K562 (cell line): ENCODE measurements around the gene COL16A1. TPM values are rescaled to one million over a fixed set of nuclear protein-coding genes. Genes with fewer than 3 reads are reported as not detected.

ENCODE experiments used
- ATAC-seq: fragments of 200-7000 bp; cut with Tn5 transposase; 3 replicates; pipeline ENCODE4 v1.9.1; 2020; ENCODE audit warnings: moderate library complexity
- BruUV-seq: library from RNA; stranded (reverse); fragments of 400-500 nt; replicated peaks from 2 replicates; lab custom pipeline; 2021; lab: Mats Ljungman, UMichigan
- CTCF ChIA-PET: fragments of 300-600 bp; formaldehyde crosslinking; extraction: SDS; loops from one replicate; lab custom pipeline; 2021; ENCODE audit warnings: low intra/inter-chr PET ratio; lab: Yijun Ruan, JAX
- POLR2A ChIA-PET: fragments of 300-600, 350-650 bp; sonication (Branson Sonifier 250); formaldehyde crosslinking; extraction: SDS; loops from one replicate; lab custom pipeline; 2021; ENCODE audit warnings: antibody characterized with exemption, inconsistent platforms; lab: Yijun Ruan, JAX
- DNase-seq, 4 experiments: peaks; one replicate each; pipeline versions ENCODE4 v3.0.0 to v3.0.0-alpha.2; 2011 to 2018; ENCODE audit warnings: low spot score in 3 of 4, mixed read lengths in 3 of 4; ENCODE audit errors: extremely low read depth in 1 of 4
- FAIRE-seq: peaks from 2 replicates; lab custom pipeline; 2011; peaks lifted over from hg19 to GRCh38; lab: Jason Lieb, UNC
- H2AFZ ChIP-seq: 2 replicates; pipeline ENCODE4 v1.6.0; 2011; ENCODE audit warnings: low read depth, low read length, control low read depth, inconsistent platforms
- H3K27ac ChIP-seq: fragments of 200-600 bp; 3 replicates; pipeline ENCODE4 v1.8.0; 2011; ENCODE audit warnings: low read depth, mild to moderate bottlenecking, control low read depth, inconsistent platforms, low read length, moderate library complexity, mixed read lengths; ENCODE audit errors: extremely low read depth
- H3K27me3 ChIP-seq, 2 experiments: fragments of 300-600 bp in 1 of 2; 2 replicates in 1 of 2; 3 replicates in 1 of 2; pipeline versions ENCODE4 v1.6.0 to v1.8.0; 2011; ENCODE audit warnings: inconsistent platforms in 2 of 2, low read length in 2 of 2, mild to moderate bottlenecking in 1 of 2, mixed read lengths in 1 of 2, moderate library complexity in 1 of 2; ENCODE audit not compliant: control insufficient read depth in 2 of 2, insufficient read depth in 2 of 2
- H3K36me3 ChIP-seq: fragments of 300-600 bp; 3 replicates; pipeline ENCODE4 v1.8.0; 2011; ENCODE audit warnings: mild to moderate bottlenecking, low read length, inconsistent platforms; ENCODE audit not compliant: control insufficient read depth, insufficient read depth
- H3K4me1 ChIP-seq, 2 experiments: fragments of 200-600 bp in 1 of 2; replicated peaks in 1 of 2; 2 replicates in 1 of 2; 3 replicates in 1 of 2; pipeline versions ENCODE4 v1.5.1 to v1.8.0; 2011; ENCODE audit warnings: inconsistent platforms in 2 of 2, low read length in 2 of 2, mild to moderate bottlenecking in 1 of 2, mixed read lengths in 1 of 2, moderate library complexity in 1 of 2; ENCODE audit not compliant: control insufficient read depth in 2 of 2, insufficient read depth in 2 of 2
- H3K4me2 ChIP-seq: 2 replicates; pipeline ENCODE4 v1.6.1; 2011; ENCODE audit warnings: low read length, control low read depth, inconsistent platforms, mixed read lengths; ENCODE audit not compliant: insufficient read depth
- H3K4me3 ChIP-seq: fragments of 200-600 bp; sonication (generic), shearing (Covaris generic); 2 replicates; pipeline ENCODE4 v1.5.1; 2016; ENCODE audit warnings: control low read depth, inconsistent platforms
- H3K79me2 ChIP-seq: fragments of 200-600 bp; 3 replicates; pipeline ENCODE4 v1.8.0; 2011; ENCODE audit warnings: low read length, inconsistent platforms; ENCODE audit not compliant: control insufficient read depth, insufficient read depth
- H3K9ac ChIP-seq, 2 experiments: 2 replicates each; pipeline versions ENCODE4 v1.6.0 to v1.6.1; 2011; ENCODE audit warnings: low read depth in 2 of 2, low read length in 2 of 2, control low read depth in 1 of 2, inconsistent platforms in 1 of 2, mild to moderate bottlenecking in 1 of 2, mixed read lengths in 1 of 2; ENCODE audit not compliant: insufficient read depth in 1 of 2
- H3K9me1 ChIP-seq: one replicate; pipeline ENCODE4 v1.6.0; 2011; ENCODE audit warnings: inconsistent platforms, mild to moderate bottlenecking, low read length, moderate library complexity; ENCODE audit not compliant: control insufficient read depth, insufficient read depth
- H3K9me3 ChIP-seq: replicated peaks from 2 replicates; pipeline ENCODE4 v1.5.1; 2011; ENCODE audit warnings: low read depth, low read length, inconsistent platforms; ENCODE audit not compliant: control insufficient read depth, insufficient read depth
- H4K20me1 ChIP-seq: replicated peaks from 2 replicates; pipeline ENCODE4 v1.6.1; 2011; ENCODE audit warnings: low read length, inconsistent platforms, mixed read lengths; ENCODE audit not compliant: control insufficient read depth, insufficient read depth
- EGR1 ChIP-seq: fragments of 450-650 bp; conservative IDR thresholded peaks from 2 replicates; pipeline ENCODE4 v1.6.1; 2017; ENCODE audit warnings: mild to moderate bottlenecking
- MCM7 ChIP-seq, 2 experiments: fragments of 450-650 bp; IDR thresholded peaks; 2 replicates each; pipeline ENCODE4 v1.6.1; 2016 to 2018
- MTA1 ChIP-seq: fragments of 450-650 bp; IDR thresholded peaks from 2 replicates; pipeline ENCODE4 v1.6.1; 2017; ENCODE audit warnings: borderline replicate concordance
- PHB2 ChIP-seq: fragments of 450-650 bp; IDR thresholded peaks from 2 replicates; pipeline ENCODE4 v1.6.1; 2017; ENCODE audit warnings: low read depth
- ZNF384 ChIP-seq: IDR thresholded peaks from 2 replicates; pipeline ENCODE4 v1.6.1; 2012; ENCODE audit warnings: low read depth, low read length, improper control_type of control experiment
- WGBS: fragments of 100-300 bp; shearing (Covaris generic); methylation state at CpG from one replicate; pipeline ENCODE4 v1.1.6; 2016; ENCODE audit warnings: low coverage, mixed read lengths; ENCODE audit not compliant: insufficient coverage; ENCODE audit errors: missing lambda C conversion rate; 5-methylcytosine and 5-hydroxymethylcytosine counted together
- in situ Hi-C: fragments of 300-500 bp; cut with MboI; formaldehyde crosslinking; loops from 4 replicates; pipeline ENCODE4 v1.15.0; 2018; ENCODE audit warnings: inconsistent platforms, mixed read lengths
- intact Hi-C: fragments of 100-400 bp; cut with micrococcal nuclease; formaldehyde crosslinking; loops from 2 replicates; pipeline ENCODE4 v1.14.2; 2022
- polyA plus RNA-seq, 8 experiments: library from polyadenylated mRNA; depleted of rRNA in 4 of 8; stranded (reverse) in 5 of 8; unstranded in 3 of 8; fragments of >200 nt; fragmentation: Nextera tagmentation in 2 of 8; fragmentation: Illumina TruSeq in 1 of 8; extraction: Ambion mirVana in 2 of 8; extraction: Trizol in 1 of 8; gene quantifications; 2 replicates each; pipeline versions ENCODE4 v1.2.1 to v1.2.3, GENCODE V29; 2011 to 2014; ENCODE audit warnings: inconsistent platforms in 1 of 8, missing spikeins in 1 of 8
- total RNA-seq, 7 experiments: library from RNA; depleted of rRNA in 6 of 7; stranded (reverse); fragments of >200 nt in 6 of 7; fragmentation: Illumina TruSeq in 2 of 7; extraction: Trizol in 2 of 7; gene quantifications; 2 replicates each; pipeline versions ENCODE4 v1.2.1 to v1.2.3, GENCODE V29; 2011 to 2021; ENCODE audit warnings: low replicate concordance in 1 of 7
- TF ChIP-seq, protein P1 (sequence below): fragments of 450-650 bp; formaldehyde crosslinking; IDR thresholded peaks from 2 replicates; pipeline ENCODE4 v1.4.0; 2022; ENCODE audit warnings: missing genetic modification characterization

COL16A1 gene
- total and polyA plus RNA-seq, 9 of the 15 experiments (the other 6 are each of a cell fraction or from before 2014, with no cell fraction given) = 0.11 to 0.60 (median 0.11) TPM; not detected in 6

- Histone ChIP-seq H3K9ac (no peak overlapping the region), H3K36me3 (no peaks in the 10 kb centered on the region), H3K9me3 (no peaks in the 10 kb centered on the region), H3K9me1 (no peaks in the 10 kb centered on the region), H2AFZ (no peak overlapping the region), H3K79me2 (no peaks in the 10 kb centered on the region), H4K20me1 (peaks cover 24% of the 10 kb centered on the region), H3K4me1 (peaks cover 0 to 19% of the 10 kb centered on the region in 2 experiments; a peak in 2 of 5 replicates), H3K27me3 (peaks cover 30 to 76% of the 10 kb centered on the region in 2 experiments), H3K4me2 (no peak overlapping the region), H3K4me3 (no peak overlapping the region), H3K27ac (no peak overlapping the region)
- ChIA-PET CTCF (no interaction called here), POLR2A (interaction anchor here (0.7 to 1.2 kb wide), 3 partner anchors 15 to 195 kb away, joined by 3 read pairs; no protein-coding TSS in a partner anchor)
- no peak for FAIRE-seq
- BruUV-seq = no TSS peak
- ATAC-seq = no peak
- TF ChIP-seq, protein P1, sequence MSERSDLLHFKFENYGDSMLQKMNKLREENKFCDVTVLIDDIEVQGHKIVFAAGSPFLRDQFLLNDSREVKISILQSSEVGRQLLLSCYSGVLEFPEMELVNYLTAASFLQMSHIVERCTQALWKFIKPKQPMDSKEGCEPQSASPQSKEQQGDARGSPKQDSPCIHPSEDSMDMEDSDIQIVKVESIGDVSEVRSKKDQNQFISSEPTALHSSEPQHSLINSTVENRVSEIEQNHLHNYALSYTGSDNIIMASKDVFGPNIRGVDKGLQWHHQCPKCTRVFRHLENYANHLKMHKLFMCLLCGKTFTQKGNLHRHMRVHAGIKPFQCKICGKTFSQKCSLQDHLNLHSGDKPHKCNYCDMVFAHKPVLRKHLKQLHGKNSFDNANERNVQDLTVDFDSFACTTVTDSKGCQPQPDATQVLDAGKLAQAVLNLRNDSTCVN = 0 out of 2 replicates have a peak, but pooled peaks have one; percentile 44
- TF ChIP-seq ZNF384 = no peak
- 0 out of 4 replicates have a peak, but pooled peaks of 1 of the 2 experiments have one; percentile 25 for TF ChIP-seq MCM7 (IDR thresholded peaks at IDR 0.05)
- TF ChIP-seq MTA1 = no peak
- peak; percentile 31; the same call in 1 of the 2 replicates for TF ChIP-seq EGR1
- TF ChIP-seq PHB2 = no peak
- DNase-seq = no peak
- intact Hi-C loops (no loop called here), in situ Hi-C loops (no loop called here)
- WGBS = 0% methylated on average over 2 of the region's 2 CpGs
These were observed 87.9 kb downstream of the COL16A1 start for GRCh38 chr1:31615939-31616338.
